Activated CD8-positive, alpha-beta memory T cell treated with anti-CD3 and anti-CD28 coated beads, Interleukin-2, amount 50 U/mL, for 1 hour (primary cell): ENCODE results near the gene PDE4B.

ENCODE experiments used
- DNase-seq: peaks from one replicate; pipeline ENCODE4 v3.0.0-alpha.2; 2020; ENCODE audit errors: extremely low read depth

Gene PDE4B

DNA sequence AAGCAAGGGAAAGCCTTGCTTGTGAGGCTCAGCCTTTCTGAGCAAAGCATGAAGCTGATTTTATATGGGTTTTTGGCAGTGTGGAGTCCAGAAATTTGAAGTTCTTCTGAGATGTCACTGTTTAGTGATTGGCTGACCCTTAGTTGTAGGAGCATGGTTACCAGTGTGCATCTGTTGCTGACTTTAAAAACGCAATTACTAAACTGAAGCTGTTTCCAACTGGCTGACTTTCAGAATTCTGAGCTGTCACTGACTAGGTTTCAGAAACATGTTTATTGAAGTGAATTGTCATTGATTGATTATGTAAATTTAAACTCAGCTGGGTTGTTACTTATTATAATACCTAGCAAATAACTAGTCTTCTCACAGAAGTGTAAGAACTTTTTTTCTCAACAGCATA lies 89.4 kb downstream of the PDE4B start:
- no peak for DNase-seq

DNA sequence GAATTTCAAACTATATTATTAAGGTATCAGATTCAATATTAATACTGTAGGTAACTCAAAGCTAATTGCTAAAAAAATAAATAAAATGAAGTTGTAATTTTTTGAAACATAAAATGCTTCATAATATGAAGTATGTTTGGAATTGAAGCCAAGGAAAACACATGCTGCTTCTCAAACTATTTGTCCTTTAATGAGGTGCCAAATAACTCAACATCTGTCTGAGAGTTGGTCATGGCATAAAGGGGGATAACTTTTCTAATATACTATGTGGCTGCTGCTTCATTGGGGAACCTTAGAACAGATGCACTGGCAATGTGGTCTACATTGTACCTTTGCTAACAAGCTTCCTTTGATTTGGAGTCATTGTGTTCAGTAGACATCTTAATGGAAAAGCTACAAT lies 96.7 kb downstream of the PDE4B start:
- no peak for DNase-seq

DNA sequence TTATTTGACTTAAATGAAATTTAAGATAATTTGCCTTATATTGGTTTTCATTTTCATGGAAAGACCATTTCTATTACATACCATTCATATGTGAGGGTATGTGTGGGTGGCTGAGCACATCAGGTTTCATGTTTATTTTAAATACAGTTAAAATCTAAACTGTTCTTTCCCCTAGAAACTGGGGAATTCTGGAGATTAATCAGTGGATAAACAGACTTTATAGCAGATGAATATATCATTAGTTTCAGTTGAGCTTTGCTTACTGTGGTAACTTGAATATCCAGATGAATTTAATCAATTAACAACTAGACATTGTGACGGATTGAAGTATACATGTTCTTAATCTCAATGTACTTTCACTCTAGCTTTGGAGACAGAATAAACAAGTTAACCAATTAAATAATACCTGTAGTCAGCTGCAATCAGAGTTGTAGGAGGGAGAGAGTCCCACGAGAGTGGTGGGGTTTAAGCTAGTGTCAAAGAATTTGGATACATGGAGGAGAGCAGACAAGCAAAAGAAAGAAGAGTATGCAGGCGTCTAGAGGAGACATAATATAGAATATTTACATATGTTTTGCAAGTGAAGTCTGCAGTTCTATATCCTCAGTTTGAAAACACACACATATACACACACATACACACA lies 97.6 kb downstream of the PDE4B start:
- no peak for DNase-seq

DNA sequence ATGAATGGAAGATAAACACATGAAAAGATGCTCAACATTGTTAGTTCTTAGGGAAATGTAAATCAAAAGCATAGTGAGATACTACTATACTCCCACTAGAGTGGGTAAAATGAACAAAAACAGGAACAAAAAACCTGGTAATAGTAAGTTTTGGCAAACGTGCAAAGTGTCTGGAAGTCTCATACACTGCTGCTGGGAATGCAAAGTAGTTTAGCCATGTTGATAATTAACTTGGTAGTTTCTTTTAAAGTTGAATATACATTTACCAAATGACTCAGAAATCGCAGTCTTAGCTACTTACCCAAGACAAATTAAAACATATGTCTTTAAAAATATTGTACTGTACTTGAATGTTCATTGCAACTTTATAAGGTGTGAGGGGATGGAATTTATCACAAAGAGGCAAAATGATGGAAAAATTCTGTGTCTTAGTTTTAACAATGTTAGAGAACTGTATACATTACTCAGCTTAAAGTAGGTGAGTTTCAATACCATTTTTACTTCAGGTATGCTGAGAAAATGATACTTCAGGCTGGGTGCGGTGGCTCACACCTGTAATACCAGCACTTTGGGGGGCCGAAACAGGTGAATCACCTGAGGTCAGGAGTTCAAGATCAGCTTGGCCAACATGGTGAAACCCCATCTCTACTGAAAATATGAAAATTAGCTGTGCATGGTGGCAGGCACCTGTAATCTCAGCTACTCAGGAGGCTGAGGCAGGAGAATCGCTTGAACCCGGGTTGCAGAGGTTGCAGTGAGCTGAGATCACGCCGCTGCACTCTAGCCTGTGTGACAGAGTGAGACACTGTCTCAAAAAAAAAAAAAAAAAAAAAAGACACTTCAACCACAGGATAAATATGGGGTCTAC lies 102.3 kb downstream of the PDE4B start:
- DNase-seq: no peak

DNA sequence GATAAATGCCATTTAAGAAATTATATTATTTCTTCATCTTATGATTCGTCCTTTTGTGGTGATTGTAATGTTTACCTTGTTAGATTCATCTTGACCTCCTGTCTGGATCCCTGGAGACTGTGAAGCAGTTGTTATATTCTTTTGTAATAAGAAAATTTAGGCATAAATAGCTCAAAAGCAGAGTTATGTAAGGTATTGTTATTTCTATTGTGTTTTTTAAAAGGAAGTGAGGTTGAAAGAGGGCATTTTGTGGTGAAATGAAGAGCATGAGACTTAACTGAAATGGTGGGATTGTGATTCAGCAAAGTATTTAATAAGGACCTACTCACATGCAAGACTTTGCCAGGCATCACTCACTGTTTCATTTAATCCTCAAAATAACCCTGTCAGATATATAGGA lies 104.0 kb downstream of the PDE4B start:
- no peak for DNase-seq

DNA sequence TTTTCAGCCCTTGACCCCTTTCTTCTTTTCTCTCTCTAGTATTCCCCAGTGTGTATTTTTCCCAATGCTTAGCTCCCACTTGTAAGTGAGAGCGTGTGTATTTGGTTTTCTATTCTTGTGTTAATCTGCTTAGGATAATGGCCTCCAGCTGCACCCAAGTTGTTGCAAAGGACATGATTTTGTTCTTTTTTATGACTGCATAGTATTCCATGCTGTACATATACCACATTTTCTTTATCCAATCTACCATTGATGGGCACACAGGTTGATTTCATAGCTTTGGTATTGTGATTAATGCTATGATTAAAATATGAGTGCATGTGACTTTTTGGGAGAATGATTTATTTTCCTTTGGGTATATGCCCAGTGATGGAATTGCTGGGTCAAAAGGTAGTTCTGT lies 104.8 kb downstream of the PDE4B start:
- no peak for DNase-seq

DNA sequence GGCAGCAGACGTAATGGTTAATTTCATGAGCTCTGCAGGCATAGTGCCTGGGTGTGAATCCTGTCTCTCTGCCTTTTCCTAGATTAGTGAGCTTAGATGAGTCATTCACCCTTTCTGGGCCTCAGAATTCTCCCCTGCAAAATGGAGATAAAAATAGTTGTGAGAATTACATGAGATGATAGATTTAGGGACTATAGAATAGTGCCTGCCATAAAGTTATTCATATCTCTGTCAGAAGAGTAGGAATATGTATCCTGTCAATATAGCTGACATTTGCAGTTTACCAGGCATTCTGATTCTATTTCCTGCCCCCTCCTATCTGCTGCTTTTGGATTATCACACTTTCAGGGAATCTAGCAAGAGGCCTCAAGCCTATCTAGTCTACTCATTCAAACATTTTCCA lies 112.0 kb downstream of the PDE4B start:
- no peak for DNase-seq

DNA sequence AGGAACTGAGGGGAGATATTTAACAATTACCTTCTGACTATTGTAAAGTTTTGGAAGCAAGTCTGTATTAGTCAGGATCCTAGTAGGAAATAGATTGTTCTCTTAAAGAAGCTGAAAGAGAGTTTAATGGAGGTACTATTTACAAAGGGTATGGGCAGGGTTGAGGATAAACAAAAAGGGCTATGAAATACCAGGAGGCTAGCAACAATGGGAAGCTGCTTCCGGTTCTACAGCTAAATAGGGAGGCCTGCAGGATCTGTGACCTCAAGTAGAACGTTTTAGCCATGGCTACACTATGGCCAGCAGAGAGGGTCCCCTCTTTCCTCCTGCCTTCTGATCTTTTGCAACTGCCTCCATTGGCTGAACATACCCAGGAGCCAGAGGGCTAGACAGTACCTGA lies 117.7 kb downstream of the PDE4B start:
- no peak for DNase-seq

DNA sequence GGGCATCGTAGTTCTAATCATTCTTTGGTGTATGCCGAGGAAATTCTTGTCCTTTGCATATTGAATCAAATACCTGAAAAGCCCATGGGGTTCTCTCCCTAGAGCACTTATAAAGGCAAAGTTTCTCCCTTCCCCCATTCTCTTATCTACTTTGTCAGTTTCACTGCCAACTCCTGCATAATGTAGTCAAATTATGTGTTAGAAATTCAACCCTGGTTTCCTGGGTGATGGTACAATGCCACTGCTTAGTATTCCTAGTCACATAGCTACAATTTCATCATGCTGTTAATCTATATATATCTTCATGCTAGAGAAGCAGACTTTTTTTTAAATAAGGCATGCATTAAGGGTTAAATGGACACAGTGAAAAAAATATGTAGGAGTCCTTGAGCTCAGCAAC lies 119.0 kb downstream of the PDE4B start:
- no peak for DNase-seq

DNA sequence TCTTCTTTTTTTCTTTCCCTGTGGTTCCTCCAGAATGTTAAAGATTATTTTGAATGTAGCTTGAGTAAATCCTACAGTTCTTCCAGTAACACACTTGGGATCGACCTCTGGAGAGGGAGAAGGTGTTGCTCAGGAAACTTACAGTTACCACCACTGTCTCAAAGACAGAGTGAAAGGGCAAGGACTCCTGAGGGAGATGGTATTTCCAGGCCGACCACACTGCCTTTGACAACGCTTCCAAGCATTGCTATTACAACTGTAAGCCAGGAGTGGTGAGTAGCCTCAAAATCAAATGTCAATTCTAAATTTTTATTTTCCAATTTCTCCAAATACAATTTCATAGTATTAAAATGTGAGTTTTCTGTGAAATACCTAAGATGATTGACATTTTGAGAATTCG lies 125.9 kb downstream of the PDE4B start:
- no peak for DNase-seq

DNA sequence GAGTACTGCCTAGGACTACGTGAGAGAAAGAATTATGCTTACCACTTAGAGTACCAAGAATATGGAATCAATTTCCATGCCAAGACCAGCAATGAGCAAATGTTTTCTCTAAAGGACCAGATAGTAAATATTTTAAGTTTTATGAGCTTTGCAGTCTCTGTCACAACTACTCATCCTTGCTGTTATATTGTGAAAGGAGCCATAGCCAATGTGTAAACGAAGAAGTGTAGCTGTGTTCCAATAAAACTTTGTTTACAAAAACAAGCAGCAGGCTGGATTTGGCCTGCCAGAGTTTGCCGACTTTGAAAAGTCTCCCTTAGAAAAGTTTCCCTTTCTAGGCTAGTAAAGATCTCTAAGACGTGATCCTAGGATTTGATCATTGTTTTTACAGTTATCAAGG lies 128.8 kb downstream of the PDE4B start:
- DNase-seq: no peak

DNA sequence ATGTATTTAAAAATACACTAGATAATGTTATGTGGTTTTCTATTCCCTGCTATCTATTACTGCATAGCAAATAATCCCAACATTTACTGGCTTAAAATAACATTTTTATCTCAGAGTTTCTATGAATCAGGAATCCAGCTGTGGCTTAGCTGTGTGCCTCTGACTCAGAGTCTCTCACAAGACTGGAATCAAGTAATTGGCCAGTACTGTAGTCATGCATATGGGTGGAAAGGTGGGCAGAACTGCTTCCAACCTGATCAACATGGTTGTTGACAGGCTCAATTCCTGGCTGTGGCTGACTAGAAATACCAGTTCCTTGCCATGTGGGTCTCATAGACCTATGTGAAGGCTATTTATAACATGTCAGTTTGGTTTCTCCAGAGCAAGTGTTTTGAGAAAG lies 131.8 kb downstream of the PDE4B start:
- no peak for DNase-seq

DNA sequence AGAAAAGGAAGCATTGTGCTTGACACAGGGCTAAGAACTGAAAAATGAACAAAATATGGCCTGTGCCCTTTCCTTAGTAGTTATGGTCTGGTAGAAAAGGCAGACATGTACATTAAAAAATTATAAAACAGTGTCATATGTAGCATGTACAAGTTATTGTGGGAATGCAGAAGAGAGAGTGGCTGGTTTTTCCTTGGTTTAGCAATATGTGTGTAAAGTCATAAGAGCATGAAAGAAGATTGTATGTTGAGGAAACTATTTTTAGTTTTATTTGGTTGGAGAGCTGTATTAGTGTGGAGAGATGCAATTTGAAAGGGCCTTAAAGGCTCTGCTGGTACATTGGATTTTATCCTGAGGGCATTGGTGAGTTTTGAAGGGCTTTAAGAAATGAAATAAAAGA lies 145.8 kb downstream of the PDE4B start:
- no peak for DNase-seq

DNA sequence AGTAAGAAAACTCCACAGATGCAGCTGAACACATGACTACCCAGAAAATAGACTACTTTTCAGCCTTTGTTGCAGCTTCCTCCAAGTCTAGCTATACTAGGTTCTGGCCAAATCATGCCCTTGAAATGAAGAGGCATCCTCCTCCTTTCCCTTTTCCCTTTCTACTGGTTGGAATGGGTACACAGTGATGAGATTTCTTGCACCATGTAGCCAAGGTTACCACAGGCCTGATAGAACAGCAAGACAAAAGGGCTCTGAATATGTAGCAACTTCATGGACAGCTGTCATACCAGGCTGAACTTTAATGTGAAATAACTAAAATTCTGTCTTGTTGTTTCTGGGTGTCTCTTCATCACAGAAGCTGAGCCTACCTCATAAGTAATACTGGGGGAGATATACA lies 146.5 kb downstream of the PDE4B start:
- DNase-seq: no peak

DNA sequence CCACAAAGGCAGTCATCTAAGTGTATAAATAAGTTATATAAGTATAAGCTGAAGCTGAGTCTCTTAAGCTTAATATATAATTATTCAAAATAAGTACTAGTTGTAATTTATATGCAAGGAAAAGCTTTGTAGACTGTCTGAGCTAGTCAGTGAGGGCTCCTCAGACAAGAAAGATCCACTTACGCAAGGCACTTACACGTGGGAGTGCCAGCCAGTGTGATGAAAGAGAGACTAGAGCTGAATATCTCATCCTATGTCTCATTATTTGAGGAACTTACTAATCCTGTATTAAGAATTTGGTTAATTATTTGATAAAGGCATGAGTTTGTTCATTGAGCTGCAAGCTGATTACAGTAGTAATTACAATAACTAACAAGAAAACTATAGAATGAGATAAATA lies 146.9 kb downstream of the PDE4B start:
- no peak for DNase-seq

DNA sequence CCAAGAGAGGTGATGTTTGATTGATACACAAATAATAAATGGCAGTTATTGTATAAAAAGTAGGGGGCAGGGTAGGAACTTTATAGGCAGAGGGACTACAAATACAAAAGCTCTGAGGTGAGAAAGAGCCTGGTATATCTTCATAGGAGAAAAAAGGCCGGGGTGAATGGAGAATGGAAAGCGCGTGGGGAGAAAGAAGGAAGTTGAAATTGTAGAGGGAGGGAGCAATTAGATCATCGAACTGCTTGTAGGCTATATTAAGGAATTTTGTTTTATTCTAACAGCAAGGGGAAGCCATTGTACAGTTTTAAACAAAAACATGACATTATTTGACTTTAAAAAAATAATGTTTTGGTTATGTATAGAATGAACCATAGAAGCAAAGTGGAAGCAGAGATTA lies 147.4 kb downstream of the PDE4B start:
- no peak for DNase-seq

DNA sequence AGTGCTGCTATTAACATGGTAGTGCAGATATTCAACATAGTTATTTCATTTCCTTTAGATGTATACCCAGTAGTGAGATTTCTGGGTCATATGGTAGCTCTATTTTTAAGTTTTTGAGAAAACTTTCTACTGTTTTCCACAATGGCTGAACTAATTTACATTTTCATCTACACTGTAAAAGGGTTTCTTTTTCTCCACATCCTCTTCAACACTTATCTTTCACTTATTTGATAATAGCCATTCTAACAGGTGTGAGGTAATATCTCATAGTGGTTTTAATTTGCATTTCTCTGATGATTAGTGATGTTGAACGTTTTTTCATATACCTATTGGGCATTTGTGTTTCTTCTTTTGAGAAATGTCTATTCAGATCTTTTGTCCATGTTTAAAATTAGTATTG lies 149.8 kb downstream of the PDE4B start:
- no peak for DNase-seq

DNA sequence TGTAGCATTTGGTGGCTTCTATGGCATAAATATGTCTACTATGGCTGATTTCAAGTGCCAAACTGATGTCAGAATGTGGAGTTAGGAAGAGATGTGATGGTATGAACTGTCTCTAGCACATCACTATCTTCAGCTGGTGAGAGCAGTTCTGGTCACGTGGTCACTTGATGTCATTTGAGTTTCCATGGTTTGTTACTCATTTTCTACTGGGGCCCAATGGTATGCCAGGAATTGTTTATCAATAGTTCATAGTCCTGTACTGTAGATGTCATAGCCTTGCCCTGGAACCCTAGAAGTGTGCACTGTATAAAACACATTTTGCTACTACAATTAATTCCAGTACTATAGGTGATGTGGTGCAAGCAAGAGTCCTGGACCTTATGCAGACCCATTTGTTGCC lies 153.7 kb downstream of the PDE4B start:
- no peak for DNase-seq

DNA sequence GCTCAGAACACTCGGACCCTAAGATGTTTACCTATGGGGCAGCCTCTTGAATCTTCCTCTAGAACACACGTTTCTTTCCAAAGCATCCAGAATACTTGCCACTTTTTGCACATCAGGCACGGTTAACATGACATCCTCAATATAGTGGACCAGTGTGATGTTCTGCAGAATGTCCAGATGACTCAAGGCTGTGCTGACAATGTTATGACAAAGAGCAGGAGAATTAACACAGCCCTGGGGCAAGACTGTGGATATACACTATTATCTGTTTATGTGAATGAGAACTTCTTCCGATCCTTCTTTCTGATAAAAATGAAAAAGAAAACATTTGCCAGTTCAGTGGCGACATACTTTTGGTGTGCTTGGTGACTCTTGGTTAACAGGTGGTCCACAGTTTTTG lies 154.3 kb downstream of the PDE4B start:
- DNase-seq: no peak

DNA sequence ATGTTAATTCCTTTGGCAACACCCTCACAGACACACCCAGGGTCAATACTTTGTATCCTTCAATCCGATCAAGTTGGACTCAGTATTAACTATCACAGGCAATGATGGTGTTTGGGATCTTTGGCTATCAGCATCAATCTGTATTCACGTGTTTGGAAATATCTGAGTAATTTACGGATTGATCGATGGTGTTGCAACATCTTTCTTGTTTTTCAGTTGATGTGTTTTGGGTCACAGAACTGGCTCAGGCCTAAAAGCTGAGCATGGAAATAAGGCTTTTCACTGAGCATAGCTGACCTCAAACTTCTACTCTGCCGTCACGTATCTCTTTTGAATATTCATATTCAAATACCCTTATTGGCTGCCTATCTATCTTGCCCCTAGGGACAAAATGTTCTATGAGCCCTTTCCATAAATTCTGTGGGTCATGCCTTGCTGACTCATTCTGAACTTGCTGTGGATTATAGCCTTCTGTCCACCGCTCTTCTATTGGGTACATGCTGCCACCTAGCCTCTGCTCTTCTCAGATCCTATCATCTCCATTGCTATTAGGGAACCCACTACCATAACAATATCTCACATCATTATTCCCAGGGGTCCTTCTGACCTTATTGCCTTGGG lies 156.0 kb downstream of the PDE4B start:
- no peak for DNase-seq

DNA sequence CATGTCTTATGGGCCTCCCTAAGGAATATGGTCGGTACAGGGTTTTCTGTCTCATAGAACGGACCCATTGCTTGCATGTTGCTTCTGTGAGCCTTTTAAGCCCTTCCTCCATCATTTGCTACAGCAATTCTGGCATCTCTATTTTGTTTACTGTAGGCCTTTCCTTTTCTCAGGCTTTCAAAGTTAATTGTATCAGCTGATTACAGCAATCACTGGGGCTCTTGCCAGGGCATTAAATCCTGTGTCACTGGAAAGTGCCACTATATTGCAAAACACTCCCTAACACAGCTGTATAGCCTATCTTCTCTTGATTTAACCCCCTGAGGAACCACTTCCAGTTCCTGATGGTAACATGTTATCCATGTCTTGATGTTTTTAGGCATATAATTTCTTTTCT lies 156.5 kb downstream of the PDE4B start:
- no peak for DNase-seq

DNA sequence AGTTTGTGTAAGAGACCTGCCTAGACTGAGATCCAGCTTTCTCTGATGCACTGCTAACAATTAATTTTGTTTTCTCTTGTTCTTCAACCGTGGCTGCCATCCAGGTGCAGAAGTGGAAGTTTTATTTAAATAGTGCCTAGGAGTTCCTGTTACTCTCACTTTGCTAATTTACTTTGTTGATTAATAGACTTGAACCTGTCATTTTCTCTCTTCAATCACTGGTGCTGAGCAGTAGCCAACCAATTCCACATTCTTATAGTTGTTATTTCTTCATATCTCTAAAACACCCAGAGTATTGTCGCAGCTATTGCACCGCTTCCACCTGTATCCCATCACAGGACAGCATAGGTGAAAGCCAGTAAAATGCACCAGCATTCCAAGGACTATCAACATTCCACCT lies 157.2 kb downstream of the PDE4B start:
- no peak for DNase-seq

DNA sequence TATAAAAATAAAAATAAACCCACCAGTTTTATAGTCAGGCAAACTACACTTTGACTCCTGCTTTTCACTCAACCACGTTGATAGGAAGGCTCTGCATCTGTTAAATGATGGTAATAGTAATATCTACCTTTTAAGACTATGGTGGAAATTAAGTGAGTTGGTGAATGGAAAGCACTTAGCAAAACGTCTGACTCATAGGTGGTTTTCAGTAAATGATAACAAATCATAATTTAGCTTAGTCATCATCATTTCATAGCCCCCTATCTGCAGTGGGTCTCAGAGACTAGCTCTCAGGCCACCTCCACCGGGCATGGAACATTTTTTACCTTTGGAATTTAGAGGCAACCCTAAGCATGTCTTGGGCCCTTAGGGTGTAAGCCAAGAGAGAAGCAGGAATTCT lies 160.0 kb downstream of the PDE4B start:
- no peak for DNase-seq
